ENCODE results near the gene CNTN1.

CNTN1 gene

GRCh38 chr12:40853221-40853620 lies 161.0 kb downstream of the CNTN1 start:
- DNase-seq (ENCODE audit: low spot score) = no peak

DNA sequence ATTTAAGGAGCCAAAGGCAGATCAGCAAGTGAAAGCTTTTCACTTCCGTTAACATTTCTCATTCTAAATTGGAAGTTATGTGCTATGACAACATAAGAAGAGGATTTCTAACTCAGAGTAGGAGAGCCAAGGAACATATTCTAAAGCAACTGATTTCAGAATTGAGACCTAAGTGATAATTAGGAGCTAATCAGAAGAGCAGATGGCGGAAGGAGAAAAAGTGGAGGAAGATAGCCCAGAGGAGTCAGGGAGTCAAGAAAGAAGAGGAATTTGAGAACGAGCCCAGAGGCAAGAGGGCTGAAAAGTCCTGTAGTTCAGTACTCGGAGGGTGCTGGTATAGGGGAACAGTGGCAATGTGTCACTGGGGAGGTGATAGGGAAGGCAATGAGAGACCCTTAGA lies 162.4 kb downstream of the CNTN1 start:
- no peak for DNase-seq (ENCODE audit: low spot score)

DNA sequence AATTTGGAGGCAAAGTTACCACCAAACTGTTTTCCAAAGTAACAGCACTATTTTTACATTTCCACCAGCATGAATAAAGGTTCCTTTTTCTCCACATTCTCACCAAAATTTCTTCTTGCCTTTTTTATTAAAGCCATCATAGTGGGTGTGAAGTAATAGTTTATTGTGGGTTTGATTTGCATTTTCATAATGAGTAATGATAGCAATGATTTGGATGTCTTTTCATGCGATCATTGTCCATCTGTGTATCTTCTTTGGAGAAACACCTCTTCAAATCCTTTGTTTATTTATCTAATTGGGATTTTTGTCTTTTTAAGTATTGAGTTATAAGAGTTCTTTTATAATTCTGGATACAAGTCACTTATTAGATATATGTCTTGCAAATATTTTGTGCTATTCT lies 172.7 kb downstream of the CNTN1 start:
- DNase-seq (ENCODE audit: low spot score) = no peak

- DNase-seq (ENCODE audit: low spot score) = no peak
Observed at GRCh38 chr12:40870981-40871380, 178.7 kb downstream of the CNTN1 start.

GRCh38 chr12:40874868-40875267 lies 182.6 kb downstream of the CNTN1 start:
- no peak for DNase-seq (ENCODE audit: low spot score)

GRCh38 chr12:40889329-40889728 lies 197.1 kb downstream of the CNTN1 start:
- DNase-seq (ENCODE audit: low spot score) = no peak

DNA sequence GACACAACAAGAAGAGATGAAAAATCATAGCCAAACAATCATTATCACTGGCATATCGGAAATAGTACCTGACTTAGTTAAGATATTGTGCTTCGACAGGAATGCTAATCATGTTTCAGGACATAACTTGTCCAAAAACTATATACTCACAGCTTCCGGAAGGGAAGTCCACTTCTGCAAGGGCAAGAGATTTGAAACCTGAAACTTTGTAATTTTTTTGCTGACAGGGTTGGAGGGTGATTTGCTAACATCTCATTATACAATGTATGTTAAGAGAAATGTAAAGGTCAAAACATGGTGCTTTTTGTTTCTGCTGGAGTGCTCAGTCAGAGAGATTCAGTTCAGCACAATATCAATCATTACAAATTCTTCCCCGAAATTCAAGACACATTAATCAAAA lies 200.3 kb downstream of the CNTN1 start:
- DNase-seq (ENCODE audit: low spot score) = no peak

DNA sequence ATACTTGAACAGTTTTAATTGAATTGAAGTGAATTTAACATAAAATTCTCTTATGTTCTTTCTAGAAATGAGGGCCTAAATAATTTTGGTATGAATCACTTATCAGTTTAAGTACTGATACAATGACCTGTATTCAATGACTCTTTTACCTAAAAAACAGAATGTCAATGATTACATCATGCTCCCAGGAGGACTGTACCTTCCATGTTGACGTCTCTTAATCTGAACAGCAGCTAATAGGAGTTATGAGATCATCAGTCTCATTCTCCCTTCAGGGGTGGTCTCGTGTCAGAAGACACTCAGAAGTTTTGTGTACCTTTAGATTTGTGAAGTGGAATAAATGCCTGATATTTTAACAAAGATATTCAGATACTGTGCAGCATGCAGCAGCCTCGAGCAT lies 206.3 kb downstream of the CNTN1 start:
- no peak for DNase-seq (ENCODE audit: low spot score)

GRCh38 chr12:40903040-40903439 lies 210.8 kb downstream of the CNTN1 start:
- no peak for DNase-seq (ENCODE audit: low spot score)

- DNase-seq (ENCODE audit: low spot score) = no peak
Observed at GRCh38 chr12:40907115-40907527, 214.9 kb downstream of the CNTN1 start.

DNA sequence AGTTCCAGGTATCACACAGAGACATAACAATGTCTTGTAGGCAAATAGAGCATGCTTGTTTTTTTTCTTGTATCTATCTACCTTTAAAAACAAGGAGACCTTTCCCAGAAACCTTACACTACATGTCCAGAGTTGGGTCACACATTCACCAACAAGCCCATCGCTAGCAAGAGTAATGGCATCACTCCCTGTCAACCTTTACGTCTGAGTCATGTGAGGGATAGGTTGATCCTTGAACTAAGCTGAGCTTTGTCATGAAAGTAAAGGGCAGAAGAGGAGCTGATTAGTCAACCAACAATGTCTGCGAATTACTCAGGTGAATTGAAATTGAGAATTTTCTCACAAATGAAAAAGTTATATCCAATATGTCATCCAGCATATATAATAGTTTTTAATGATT lies 219.4 kb downstream of the CNTN1 start:
- DNase-seq (ENCODE audit: low spot score) = no peak

DNA sequence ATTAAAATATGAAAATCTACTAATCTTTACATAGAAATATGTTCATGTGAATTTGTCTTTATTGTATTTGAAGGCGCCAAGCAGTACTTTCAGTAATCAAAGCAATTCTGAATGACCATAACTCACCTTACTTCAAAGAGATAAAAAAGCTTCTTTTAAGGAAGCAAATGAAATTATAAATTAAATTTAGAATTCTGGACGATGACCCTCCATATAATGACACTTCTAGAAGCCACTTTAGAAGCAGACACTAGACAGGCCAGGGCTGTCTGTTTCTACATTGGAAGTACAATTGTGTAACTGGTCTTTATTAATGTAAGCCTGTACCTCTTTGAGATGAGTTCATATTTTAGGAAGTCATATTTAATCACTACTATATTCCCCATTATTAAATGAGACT lies 222.9 kb downstream of the CNTN1 start:
- DNase-seq (ENCODE audit: low spot score) = no peak

DNA sequence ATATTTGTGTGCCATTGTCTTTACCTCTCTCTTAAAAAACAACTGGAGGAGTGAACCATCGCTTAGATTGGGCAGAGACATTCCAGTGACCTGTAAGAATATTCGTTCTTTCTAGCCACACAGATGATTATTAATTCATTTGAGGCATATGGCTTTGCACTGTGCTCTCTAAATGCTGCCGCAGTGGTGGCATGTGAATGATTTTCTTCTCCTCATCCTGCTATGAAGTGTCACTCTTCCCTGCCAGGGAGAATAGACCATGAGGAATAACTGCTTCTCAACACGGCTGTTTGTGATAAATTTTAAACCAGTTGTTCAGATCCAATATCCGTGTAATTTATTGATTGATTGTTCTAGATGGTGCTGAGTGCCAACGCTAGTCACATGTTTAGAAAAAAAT lies 225.3 kb downstream of the CNTN1 start:
- DNase-seq (ENCODE audit: low spot score) = no peak

DNA sequence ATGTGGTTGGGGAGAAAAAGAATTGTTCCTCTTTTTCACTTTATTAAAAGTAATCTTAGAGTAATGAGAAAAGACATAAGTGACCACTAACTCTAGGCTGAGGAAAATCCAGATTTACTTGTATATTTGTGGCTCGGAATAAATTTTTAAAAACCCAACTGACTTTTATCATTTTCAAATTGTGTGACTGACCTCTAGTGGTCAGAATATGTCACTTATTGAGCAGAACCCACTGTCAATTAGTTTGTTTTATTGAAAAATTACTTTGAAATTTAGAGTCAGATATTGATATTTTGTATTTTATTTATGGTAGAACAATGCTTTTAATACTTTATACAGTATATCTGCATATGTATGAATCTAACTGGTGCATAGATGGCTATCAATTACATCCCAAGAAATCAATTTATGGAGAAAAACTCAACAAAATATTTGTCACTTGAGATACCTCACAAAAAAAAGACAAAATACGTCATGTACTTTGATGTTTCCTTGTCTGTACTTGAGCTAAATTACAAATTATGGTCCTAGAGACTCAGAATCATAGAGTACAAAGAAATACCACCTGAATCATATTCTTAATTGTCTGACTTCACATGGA lies 229.4 kb downstream of the CNTN1 start:
- peak; percentile 34 for DNase-seq (ENCODE audit: low spot score)

DNA sequence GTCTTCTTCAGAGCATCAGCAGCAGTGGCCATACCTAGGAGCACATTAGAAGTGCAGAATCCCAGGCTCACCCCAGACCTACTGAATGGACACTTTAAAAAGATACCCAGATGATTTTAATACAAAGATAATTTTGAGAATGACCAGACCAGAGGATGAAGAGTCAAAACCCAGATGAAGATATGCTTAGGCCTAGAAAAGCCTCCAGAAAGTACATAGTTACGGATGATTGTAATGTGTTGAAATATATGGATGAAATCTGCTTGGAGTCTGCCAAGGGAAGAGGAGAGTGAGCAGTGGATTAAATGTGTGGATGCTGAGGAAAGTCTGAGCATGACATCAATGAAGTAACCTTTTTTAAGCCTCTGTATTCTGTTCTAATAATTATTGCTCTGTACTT lies 245.7 kb downstream of the CNTN1 start:
- DNase-seq (ENCODE audit: low spot score) = no peak

- DNase-seq (ENCODE audit: low spot score) = no peak
Observed at GRCh38 chr12:40942326-40942725, 250.1 kb downstream of the CNTN1 start.

DNA sequence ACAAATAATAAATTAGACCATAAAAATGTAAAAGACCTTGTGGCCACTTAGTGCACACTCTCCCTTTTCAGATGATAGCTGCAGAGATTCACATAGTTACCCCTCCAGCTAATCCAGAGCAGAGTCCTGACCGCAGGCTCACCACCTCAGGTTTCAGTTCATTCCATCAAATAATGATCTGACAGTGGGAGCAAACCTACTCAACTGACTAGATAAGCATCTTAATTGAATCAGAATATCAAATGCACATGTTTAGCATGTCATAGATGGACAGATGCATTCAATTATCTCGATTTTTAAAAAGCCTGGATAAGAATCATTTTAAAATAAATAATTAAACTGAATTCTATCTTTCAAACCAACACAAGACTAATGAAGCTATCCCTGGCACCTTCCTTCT lies 253.5 kb downstream of the CNTN1 start:
- DNase-seq (ENCODE audit: low spot score) = no peak

DNA sequence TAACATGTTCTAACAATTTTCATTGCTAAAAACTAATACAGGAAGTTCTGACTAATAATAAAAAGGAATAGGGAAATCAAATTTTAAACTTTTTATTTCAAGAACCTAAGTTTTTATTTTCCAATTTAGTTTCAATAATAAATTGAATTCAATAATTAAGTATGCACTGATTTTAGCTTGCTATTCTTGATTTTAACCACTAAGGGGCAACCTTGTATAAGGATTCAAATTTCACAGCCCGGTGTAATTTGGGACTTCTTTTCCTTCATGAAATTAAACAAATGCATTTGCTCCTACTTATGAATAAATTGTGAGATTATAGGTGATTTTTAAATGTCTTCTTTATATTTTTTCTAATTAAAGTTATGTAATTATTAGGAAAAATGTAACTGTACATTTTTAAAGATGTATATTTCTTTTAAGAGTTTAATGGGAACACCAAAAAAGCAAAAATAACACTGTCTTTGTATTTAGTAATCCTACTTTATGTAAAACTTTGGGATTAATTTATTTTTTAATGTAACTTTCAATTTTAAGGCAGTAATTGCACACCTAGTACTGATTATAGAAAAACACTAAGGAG lies 254.5 kb downstream of the CNTN1 start:
- DNase-seq (ENCODE audit: low spot score) = peak; percentile 37

GRCh38 chr12:40947797-40948196 lies 255.6 kb downstream of the CNTN1 start:
- no peak for DNase-seq (ENCODE audit: low spot score)

DNA sequence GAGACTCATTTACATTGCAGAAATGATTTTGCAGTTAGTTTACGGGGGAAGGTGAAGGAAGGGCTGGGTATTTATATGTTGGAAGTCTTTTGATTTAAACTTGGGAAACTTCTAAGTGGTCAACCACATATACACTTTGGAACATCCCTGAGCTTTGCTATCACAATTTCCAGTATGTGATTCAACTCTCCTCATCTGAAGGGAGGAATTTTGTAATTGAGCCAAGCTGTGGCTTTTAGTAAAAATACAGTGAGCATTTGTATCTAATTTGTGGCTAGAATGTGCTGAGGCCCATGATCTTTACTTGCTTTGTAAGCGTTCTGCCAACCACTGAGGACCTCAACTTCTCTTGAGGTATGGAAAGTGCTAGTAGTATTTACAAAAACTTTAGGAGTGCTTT lies 260.8 kb downstream of the CNTN1 start:
- DNase-seq (ENCODE audit: low spot score) = no peak

GRCh38 chr12:40957417-40957816 lies 265.2 kb downstream of the CNTN1 start:
- DNase-seq (ENCODE audit: low spot score) = no peak

- DNase-seq (ENCODE audit: low spot score) = no peak
Observed at GRCh38 chr12:40959041-40959440, 266.8 kb downstream of the CNTN1 start.

DNA sequence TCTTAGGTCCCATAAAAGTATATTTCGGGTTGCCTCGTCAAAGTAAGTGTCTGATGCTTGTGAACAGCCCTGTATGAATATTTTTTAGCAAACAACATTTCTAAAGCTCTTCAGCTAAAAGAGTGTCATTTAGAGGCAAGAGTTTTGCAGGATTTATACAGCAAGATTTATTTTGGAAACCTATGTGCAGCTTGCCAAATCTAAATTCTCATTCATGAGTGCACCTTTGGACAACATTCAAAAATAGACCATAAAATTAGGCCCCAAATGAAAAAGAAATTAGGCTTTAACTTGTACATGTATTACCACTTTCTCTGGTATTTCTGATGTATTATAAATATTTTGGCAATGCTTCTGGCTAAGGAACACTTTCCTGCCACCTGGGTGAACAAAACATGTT lies 271.5 kb downstream of the CNTN1 start:
- DNase-seq (ENCODE audit: low spot score) = no peak

DNA sequence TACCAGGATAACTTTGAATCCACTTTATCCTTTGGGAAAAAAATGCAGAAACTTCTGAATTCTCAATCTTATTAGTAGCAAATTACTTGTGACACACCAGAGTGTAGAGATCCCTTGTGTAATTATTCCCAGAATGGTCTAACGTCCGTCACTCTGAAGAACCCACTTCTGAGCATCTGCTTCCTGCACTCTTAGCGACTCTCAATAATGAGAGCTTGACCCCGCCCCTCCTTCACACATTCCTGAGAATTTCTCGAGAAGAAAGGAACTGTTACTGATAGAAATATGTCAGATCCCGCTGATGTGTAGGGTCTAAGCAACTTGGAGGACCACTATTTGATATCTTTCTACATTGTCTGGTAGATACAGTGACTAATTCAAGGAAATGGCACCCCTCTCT lies 277.6 kb downstream of the CNTN1 start:
- DNase-seq (ENCODE audit: low spot score) = no peak

Data from pons (tissue), 1 donor.